Activated CD4-positive, alpha-beta T cell treated with anti-CD3 and anti-CD28 coated beads, Interleukin-2, amount 10 ng/mL, durations not matched to agents 7 days and 5 days (primary cell): ENCODE data around the gene MACROD1. TPM values are rescaled to one million over a fixed set of nuclear protein-coding genes. Genes with fewer than 3 reads are reported as not detected.
"Not testable (repeated sequence)": the region's sequence is repeated elsewhere in the genome, so short reads cannot be mapped to it uniquely, and the experiment has no call there.

Experiments used
- CTCF ChIA-PET: fragments of 350-600 bp; sonication (Branson Sonifier 250); formaldehyde crosslinking; loops from one replicate; lab custom pipeline; 2021; ENCODE audit warnings: antibody characterized with exemption; lab: Charles Lee
- POLR2A ChIA-PET: fragments of 350-600 bp; sonication (Branson Sonifier 250); formaldehyde crosslinking; loops from one replicate; lab custom pipeline; 2021; ENCODE audit warnings: antibody characterized with exemption; lab: Charles Lee
- DNase-seq: peaks from one replicate; pipeline ENCODE4 v3.0.0-alpha.2; 2020
- H3K27ac Mint-ChIP-seq: one replicate; pipeline ENCODE4 v1.8.0; 2021; ENCODE audit warnings: mild to moderate bottlenecking, moderate library complexity, mixed read lengths
- H3K27me3 Mint-ChIP-seq: one replicate; pipeline ENCODE4 v1.8.0; 2021; ENCODE audit warnings: mixed read lengths
- H3K36me3 Mint-ChIP-seq: one replicate; pipeline ENCODE4 v1.8.0; 2021; ENCODE audit warnings: low read depth, mixed read lengths
- H3K4me1 Mint-ChIP-seq: one replicate; pipeline ENCODE4 v1.8.0; 2021; ENCODE audit warnings: mixed read lengths
- H3K4me3 Mint-ChIP-seq: one replicate; pipeline ENCODE4 v1.8.0; 2021; ENCODE audit warnings: mild to moderate bottlenecking, moderate library complexity, mixed read lengths
- H3K9me3 Mint-ChIP-seq: one replicate; pipeline ENCODE4 v1.8.0; 2021; ENCODE audit warnings: mixed read lengths
- total RNA-seq, 2 experiments: library from RNA; stranded (reverse); gene quantifications; one replicate each; pipeline ENCODE4 v1.2.3, GENCODE V29; 2021

Gene MACROD1
- total RNA-seq, 2 experiments from 2014 or later, result 9.2 to 11.6 TPM

- peaks cover 49% of the 10 kb centered on the region for H3K4me1 Mint-ChIP-seq
- peaks cover 6% of the 10 kb centered on the region for H3K36me3 Mint-ChIP-seq
- H3K9me3 Mint-ChIP-seq, result no peaks in the 10 kb centered on the region
- no peaks in the 10 kb centered on the region for H3K27me3 Mint-ChIP-seq
- ChIA-PET POLR2A (no interaction called here), CTCF (interaction anchor here (0.9 to 1.8 kb wide), 5 partner anchors 9 to 123 kb away, joined by 3 to 6 read pairs (median 4); partner anchors contain the start of gene MACROD1)
- peak overlapping the region; percentile 62 for H3K27ac Mint-ChIP-seq
- peak; percentile 57 for DNase-seq
- no peak overlapping the region for H3K4me3 Mint-ChIP-seq
Measured at GRCh38 chr11:64181506-64182411, 15.8 kb upstream of the MACROD1 start.

DNA sequence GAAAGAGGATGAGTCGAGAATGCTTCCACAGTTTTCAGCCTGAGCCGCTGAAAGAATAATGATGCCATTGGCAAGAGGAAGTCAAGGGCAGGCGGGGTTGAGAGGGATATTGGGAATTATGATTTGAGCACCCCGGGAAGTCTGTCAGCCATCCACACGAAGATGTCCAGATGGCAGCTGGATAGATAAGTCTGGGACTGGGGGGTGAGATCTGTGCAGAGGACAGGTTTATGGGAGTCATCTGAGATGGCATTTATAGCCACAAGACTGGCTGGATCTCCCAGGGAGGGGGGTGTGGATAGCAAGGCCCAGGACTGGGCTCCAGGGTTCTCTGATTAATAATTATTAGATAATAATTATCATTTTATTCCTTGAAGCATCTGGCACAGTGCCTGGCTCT lies 15.0 kb upstream of the MACROD1 start:
- CTCF ChIA-PET, result interaction anchor here (0.9 to 1.8 kb wide), 5 partner anchors 10 to 124 kb away, joined by 3 to 6 read pairs (median 4); partner anchors contain the start of gene MACROD1
- no peak overlapping the region for H3K4me3 Mint-ChIP-seq
- H3K36me3 Mint-ChIP-seq, result peaks cover 5% of the 10 kb centered on the region

DNA sequence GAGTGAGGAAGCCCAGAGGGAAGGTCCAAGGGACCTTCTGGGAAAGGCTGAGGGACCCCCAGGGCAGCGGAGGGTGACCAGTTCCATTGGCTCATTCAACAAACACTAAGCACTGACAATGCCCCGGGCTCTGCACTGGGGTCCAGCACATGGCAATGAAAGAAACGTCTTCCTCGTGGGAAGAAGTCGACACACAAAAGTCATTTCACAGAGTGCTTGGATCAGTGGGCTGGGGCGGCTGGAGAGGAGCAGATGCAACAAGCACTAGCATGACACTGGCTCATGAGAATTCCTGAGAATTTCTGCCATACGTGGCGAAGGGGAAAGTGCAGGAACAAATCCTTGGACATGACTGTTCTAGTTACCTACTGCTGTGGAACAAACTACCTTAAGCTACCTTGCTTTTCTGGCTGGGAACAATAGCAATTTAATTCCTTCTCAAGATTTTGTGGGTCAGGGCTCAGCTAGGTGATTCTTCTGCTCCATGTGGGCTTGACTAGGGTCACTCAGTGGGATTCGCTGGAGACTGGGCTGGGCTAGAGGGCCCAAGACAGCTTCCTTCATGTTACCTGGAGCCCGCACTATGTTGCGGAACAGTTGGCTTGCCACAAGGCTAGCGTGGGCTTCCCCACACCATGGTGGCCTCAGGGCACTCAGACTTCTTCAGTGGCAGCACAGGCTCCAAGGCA lies 13.2 kb upstream of the MACROD1 start:
- no peak overlapping the region for H3K4me3 Mint-ChIP-seq
- peaks cover 6% of the 10 kb centered on the region for H3K36me3 Mint-ChIP-seq
- no peak overlapping the region for H3K27ac Mint-ChIP-seq
- no peak for DNase-seq
- H3K27me3 Mint-ChIP-seq, result no peaks in the 10 kb centered on the region
- CTCF ChIA-PET, result interaction anchor here (0.5 to 1.3 kb wide), 2 partner anchors 40 to 196 kb away, joined by 3 read pairs; no protein-coding TSS in a partner anchor
- POLR2A ChIA-PET, result no interaction called here
- H3K9me3 Mint-ChIP-seq, result peaks cover 2% of the 10 kb centered on the region
- H3K4me1 Mint-ChIP-seq, result peaks cover 46% of the 10 kb centered on the region

More for the DNA sequence above, 15.0 kb upstream of the MACROD1 start:
- POLR2A ChIA-PET, result no interaction called here
- Mint-ChIP-seq H3K27ac (no peak overlapping the region), H3K27me3 (no peaks in the 10 kb centered on the region), H3K9me3 (no peaks in the 10 kb centered on the region), H3K4me1 (peaks cover 53% of the 10 kb centered on the region)
- no peak for DNase-seq

DNA sequence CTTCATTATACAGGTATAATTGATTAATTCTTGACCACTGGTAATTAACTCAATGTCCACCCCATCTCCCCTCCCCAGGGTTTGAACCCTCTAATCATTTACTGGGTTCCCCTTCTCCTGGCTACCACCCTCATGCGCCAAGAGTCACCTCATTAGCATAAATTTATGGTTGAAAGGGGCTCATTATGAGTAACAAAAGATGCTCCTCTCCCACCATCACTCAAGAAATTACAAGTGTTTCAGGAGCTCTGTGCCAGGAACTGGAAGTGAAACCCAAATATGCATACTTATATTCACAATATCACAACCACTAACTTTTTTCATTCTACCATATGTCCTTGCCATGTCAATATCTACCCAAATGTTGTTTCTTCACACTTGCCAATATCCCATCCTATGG lies 12.3 kb upstream of the MACROD1 start:
- H3K27ac Mint-ChIP-seq, result no peak overlapping the region
- DNase-seq, result no peak
- H3K9me3 Mint-ChIP-seq, result peaks cover 4% of the 10 kb centered on the region
- CTCF ChIA-PET, result interaction anchor here (0.7 to 1.3 kb wide), 3 partner anchors 26 to 215 kb away, joined by 3 read pairs; no protein-coding TSS in a partner anchor
- H3K36me3 Mint-ChIP-seq, result peaks cover 11% of the 10 kb centered on the region
- peaks cover 38% of the 10 kb centered on the region for H3K4me1 Mint-ChIP-seq
- H3K27me3 Mint-ChIP-seq, result no peaks in the 10 kb centered on the region
- H3K4me3 Mint-ChIP-seq, result no peak overlapping the region
- POLR2A ChIA-PET, result no interaction called here

- peaks cover 4% of the 10 kb centered on the region for H3K9me3 Mint-ChIP-seq
- peaks cover 9% of the 10 kb centered on the region for H3K36me3 Mint-ChIP-seq
- peak; percentile 40 for DNase-seq
- CTCF ChIA-PET, result interaction anchor here (0.7 to 1.2 kb wide), 2 partner anchors 24 to 1815 kb away, joined by 3 to 4 read pairs; no protein-coding TSS in a partner anchor
- POLR2A ChIA-PET, result no interaction called here
- H3K27me3 Mint-ChIP-seq, result no peaks in the 10 kb centered on the region
- H3K27ac Mint-ChIP-seq, result peak overlapping the region; percentile 82
- peaks cover 29% of the 10 kb centered on the region for H3K4me1 Mint-ChIP-seq
- no peak overlapping the region for H3K4me3 Mint-ChIP-seq
Measured at GRCh38 chr11:64176751-64177150, 10.8 kb upstream of the MACROD1 start.

- Mint-ChIP-seq H3K27ac (no peak overlapping the region), H3K36me3 (peaks cover 6% of the 10 kb centered on the region), H3K27me3 (no peaks in the 10 kb centered on the region), H3K9me3 (peaks cover 4% of the 10 kb centered on the region), H3K4me1 (peaks cover 23% of the 10 kb centered on the region), H3K4me3 (no peak overlapping the region)
- CTCF ChIA-PET, result interaction anchor here (0.7 kb wide), 1 partner anchor 1374 kb away, joined by 3 read pairs; no protein-coding TSS in a partner anchor
- DNase-seq, result no peak
- POLR2A ChIA-PET, result no interaction called here
Measured at GRCh38 chr11:64173616-64174355, 7.9 kb upstream of the MACROD1 start.

GRCh38 chr11:64170419-64170818 lies 4.5 kb upstream of the MACROD1 start:
- DNase-seq, result no peak
- no peak overlapping the region for H3K27ac Mint-ChIP-seq
- H3K4me3 Mint-ChIP-seq, result no peak overlapping the region
- no peaks in the 10 kb centered on the region for H3K27me3 Mint-ChIP-seq
- H3K9me3 Mint-ChIP-seq, result peaks cover 4% of the 10 kb centered on the region
- peaks cover 9% of the 10 kb centered on the region for H3K4me1 Mint-ChIP-seq
- CTCF ChIA-PET, result interaction anchor here (1.0 kb wide), 1 partner anchor 17 kb away, joined by 5 read pairs; no protein-coding TSS in a partner anchor
- H3K36me3 Mint-ChIP-seq, result peaks cover 6% of the 10 kb centered on the region
- POLR2A ChIA-PET, result no interaction called here

GRCh38 chr11:64165481-64165841 lies 452 bp downstream of the MACROD1 start:
- ChIA-PET CTCF (interaction anchor here (0.9 to 1.1 kb wide), 2 partner anchors 16 to 42 kb away, joined by 3 read pairs; no protein-coding TSS in a partner anchor), POLR2A (no interaction called here)
- peaks cover 16% of the 10 kb centered on the region for H3K4me1 Mint-ChIP-seq
- no peaks in the 10 kb centered on the region for H3K9me3 Mint-ChIP-seq
- no peaks in the 10 kb centered on the region for H3K27me3 Mint-ChIP-seq
- no peak for DNase-seq
- no peak overlapping the region for H3K27ac Mint-ChIP-seq
- no peaks in the 10 kb centered on the region for H3K36me3 Mint-ChIP-seq
- peak overlapping the region; percentile 90 for H3K4me3 Mint-ChIP-seq

- H3K4me3 Mint-ChIP-seq, result peak overlapping the region; percentile 90
- ChIA-PET POLR2A (no interaction called here), CTCF (interaction anchor here (0.6 to 1.4 kb wide), 3 partner anchors 11 to 43 kb away, joined by 3 read pairs; no protein-coding TSS in a partner anchor)
Measured at GRCh38 chr11:64164392-64165312, 1.3 kb downstream of the MACROD1 start.

DNA sequence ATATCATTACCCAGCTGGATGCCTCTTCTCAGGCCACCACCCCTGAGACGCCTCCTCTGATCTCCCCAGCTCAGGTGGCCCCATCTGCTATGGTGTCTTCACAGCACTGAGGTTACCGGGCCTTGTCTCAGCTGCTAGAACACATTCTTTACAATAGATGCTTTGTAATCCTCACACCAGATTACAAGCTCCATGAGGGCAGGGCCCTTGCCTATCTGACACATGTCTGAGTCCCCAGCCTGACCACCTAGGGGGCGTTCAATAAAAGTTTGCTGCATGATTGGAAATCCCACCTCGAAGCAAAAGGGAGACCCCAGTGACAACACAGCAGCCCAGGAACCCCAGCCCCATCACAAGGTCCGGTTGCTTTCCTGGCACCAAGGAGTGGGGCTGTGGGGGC lies 2.0 kb downstream of the MACROD1 start:
- H3K4me1 Mint-ChIP-seq, result peaks cover 12% of the 10 kb centered on the region
- H3K36me3 Mint-ChIP-seq, result no peaks in the 10 kb centered on the region
- H3K27me3 Mint-ChIP-seq, result no peaks in the 10 kb centered on the region
- ChIA-PET POLR2A (no interaction called here), CTCF (interaction anchor here (0.6 to 1.4 kb wide), 2 partner anchors 10 to 36 kb away, joined by 3 read pairs; no protein-coding TSS in a partner anchor)
- DNase-seq, result no peak
- no peaks in the 10 kb centered on the region for H3K9me3 Mint-ChIP-seq
- H3K27ac Mint-ChIP-seq, result no peak overlapping the region
- peak overlapping the region; percentile 20 for H3K4me3 Mint-ChIP-seq

More at GRCh38 chr11:64164392-64165312, 1.3 kb downstream of the MACROD1 start:
- H3K27ac Mint-ChIP-seq, result peak overlapping the region; percentile 78
- no peaks in the 10 kb centered on the region for H3K36me3 Mint-ChIP-seq
- H3K27me3 Mint-ChIP-seq, result no peaks in the 10 kb centered on the region
- no peaks in the 10 kb centered on the region for H3K9me3 Mint-ChIP-seq
- no peak for DNase-seq
- H3K4me1 Mint-ChIP-seq, result peaks cover 13% of the 10 kb centered on the region

GRCh38 chr11:64162769-64163168 lies 3.1 kb downstream of the MACROD1 start:
- DNase-seq, H3K27ac Mint-ChIP-seq, POLR2A ChIA-PET, H3K36me3 Mint-ChIP-seq, H3K9me3 Mint-ChIP-seq, H3K27me3 Mint-ChIP-seq, H3K4me3 Mint-ChIP-seq: not testable (repeated sequence)
- H3K4me1 Mint-ChIP-seq, result peaks cover 12% of the 10 kb centered on the region
- CTCF ChIA-PET, result interaction anchor here (0.6 to 1.6 kb wide), 5 partner anchors 10 to 313 kb away, joined by 3 to 9 read pairs (median 3); no protein-coding TSS in a partner anchor
